Left colon (tissue), 2 donors: ENCODE results near the gene MRAS. TPM values are rescaled to one million over a fixed set of nuclear protein-coding genes. Genes with fewer than 3 reads are reported as not detected.
"Not testable (repeated sequence)": the region's sequence is repeated elsewhere in the genome, so short reads cannot be mapped to it uniquely, and the experiment has no call there.

ENCODE experiments used
- ATAC-seq: fragments of 200-7000 bp; cut with Tn5 transposase; one replicate; pipeline ENCODE4 v1.9.1; 2020; ENCODE audit warnings: mild to moderate bottlenecking, moderate library complexity
- DNase-seq, 2 donors: peaks; one replicate each; pipeline ENCODE4 v3.0.0-alpha.2; 2020
- intact Hi-C, 2 donors: fragments of 100-400 bp; cut with DNase I in 1 of 2; cut with micrococcal nuclease in 1 of 2; formaldehyde crosslinking; loops; one replicate each; pipeline versions ENCODE4 v1.11.2 to v1.14.0; 2022; cut with DNase I, micrococcal nuclease
- total RNA-seq, 2 donors: library from RNA; stranded (reverse); fragmentation: NEBNext Ultra II Directional; extraction: Animal tissue kit (Norgen Biotek cat#: 25700); gene quantifications; one replicate each; pipeline ENCODE4 v1.2.1, GENCODE V29; 2021
- donor health status: DM: no; HTN: no; CAD: no.
- donor health status: DM: yes; HTN: yes; CAD: no.

MRAS gene
- total RNA-seq, 2 donors from 2014 or later: 3.9 to 6.3 TPM

DNA sequence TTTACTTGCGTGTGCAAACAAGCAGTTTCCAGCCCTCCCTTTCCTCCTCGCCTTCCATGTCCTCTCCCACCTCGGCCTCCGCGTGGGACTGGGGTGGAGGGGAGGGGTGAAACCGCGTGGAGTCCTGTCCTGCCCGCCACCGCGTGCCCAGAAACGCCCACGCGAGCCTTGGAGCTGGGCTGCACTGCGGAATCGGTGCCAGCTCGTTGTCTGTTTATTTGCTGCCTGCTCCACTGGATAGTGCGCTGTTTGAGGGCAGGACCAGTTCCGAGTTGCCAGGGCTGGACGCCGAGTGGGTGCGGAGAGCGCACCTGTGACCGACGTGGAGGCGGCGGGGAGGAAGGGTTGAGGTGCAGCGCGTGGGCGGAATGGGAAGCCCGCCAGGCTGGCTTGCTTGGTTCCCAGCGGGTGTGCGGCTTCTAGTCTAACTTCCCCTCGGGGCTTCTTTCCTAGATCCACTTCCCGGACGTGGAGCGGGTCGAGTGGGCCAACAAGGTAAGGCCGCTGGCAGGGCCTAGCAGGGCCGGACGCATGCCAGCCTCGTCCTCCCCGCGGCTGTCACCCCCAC lies 103.3 kb downstream of the MRAS start:
- intact Hi-C loops: no loop called here
- no peak for ATAC-seq
- DNase-seq: no peak

- ATAC-seq (no peak), DNase-seq (no peak)
- intact Hi-C loops: no loop called here
Measured at GRCh38 chr3:138452436-138452835, 104.1 kb downstream of the MRAS start.

DNA sequence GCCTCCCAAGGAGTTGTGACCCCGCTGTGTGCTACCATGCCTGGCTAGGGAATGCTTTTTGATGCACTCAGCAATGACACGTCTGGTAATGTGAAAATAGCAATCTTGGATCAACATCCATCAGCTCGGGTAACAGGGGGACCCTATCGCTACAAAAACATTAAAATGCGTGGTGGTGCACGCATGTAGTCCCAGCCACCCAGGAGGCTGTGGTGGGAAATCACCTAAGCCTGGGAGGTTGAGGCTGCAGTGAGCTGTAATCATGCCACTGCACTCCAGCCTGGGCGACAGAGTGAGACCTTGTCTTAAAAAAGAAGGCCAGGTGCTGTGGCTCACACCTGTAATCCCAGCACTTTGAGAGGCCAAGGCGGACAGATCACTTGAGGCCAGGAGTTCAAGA lies 105.6 kb downstream of the MRAS start:
- intact Hi-C loops, ATAC-seq, DNase-seq: not testable (repeated sequence)

Other genes starting within 250 kb of the MRAS start
- 1 to 10 TPM; 1.6 to 3.5 TPM for gene DZIP1L, start 233.0 kb upstream of the MRAS start, total RNA-seq
- not detected for gene A4GNT, start 216.2 kb upstream of the MRAS start, total RNA-seq
- gene DBR1, start 173.7 kb upstream of the MRAS start, total RNA-seq: 10 to 100 TPM; 10.7 to 10.8 TPM
- gene ARMC8, start 161.3 kb upstream of the MRAS start, total RNA-seq: 10 to 100 TPM; 37.5 to 40.7 TPM
- under 1 TPM in 1 of 2 donors, not detected in 1; 0.39 TPM for gene NME9, start 18.7 kb upstream of the MRAS start, total RNA-seq
- 1 to 10 TPM in 1 of 2 donors, under 1 TPM in 1; 0.12 to 1.7 TPM for gene ESYT3, start 86.0 kb downstream of the MRAS start, total RNA-seq
- gene CEP70, start 245.7 kb downstream of the MRAS start, total RNA-seq: 10 to 100 TPM; 35.8 to 36.4 TPM